H9 (cell line): Measurements from ENCODE around the gene RBMS3. TPM values are rescaled to one million over a fixed set of nuclear protein-coding genes. Genes with fewer than 3 reads are reported as not detected.

Source experiments
- DNase-seq: peaks from one replicate; pipeline ENCODE4 v3.0.0-alpha.2; 2017
- H2AFZ ChIP-seq: one replicate; pipeline ENCODE4 v1.6.1; 2013; ENCODE audit warnings: mild to moderate bottlenecking, low read length, control low read depth, moderate library complexity
- H2AK5ac ChIP-seq: 2 replicates; pipeline ENCODE4 v1.6.1; 2013; ENCODE audit warnings: low read length, control low read depth, mixed read lengths; ENCODE audit not compliant: insufficient read length
- H2BK120ac ChIP-seq: one replicate; pipeline ENCODE4 v1.6.1; 2013; ENCODE audit warnings: low read depth, mild to moderate bottlenecking, low read length, control low read depth, inconsistent platforms; ENCODE audit not compliant: poor library complexity, severe bottlenecking
- H2BK12ac ChIP-seq: 2 replicates; pipeline ENCODE4 v1.6.1; 2013; ENCODE audit warnings: low read length, control low read depth, mixed read lengths, low read depth; ENCODE audit not compliant: insufficient read length
- H2BK15ac ChIP-seq: 2 replicates; pipeline ENCODE4 v1.6.1; 2013; ENCODE audit warnings: low read depth, low read length, control low read depth
- H2BK20ac ChIP-seq: one replicate; pipeline ENCODE4 v1.6.1; 2013; ENCODE audit warnings: low read depth, mild to moderate bottlenecking, low read length, control low read depth, inconsistent platforms; ENCODE audit not compliant: poor library complexity, severe bottlenecking
- H2BK5ac ChIP-seq: 2 replicates; pipeline ENCODE4 v1.6.1; 2013; ENCODE audit warnings: low read length, control low read depth, mixed read lengths; ENCODE audit not compliant: insufficient read length
- H3K14ac ChIP-seq: 2 replicates; pipeline ENCODE4 v1.6.1; 2013; ENCODE audit warnings: low read length, control low read depth; ENCODE audit not compliant: insufficient read depth
- H3K18ac ChIP-seq: 2 replicates; pipeline ENCODE4 v1.6.1; 2013; ENCODE audit warnings: low read depth, mild to moderate bottlenecking, mixed read lengths, low read length, control low read depth; ENCODE audit not compliant: insufficient read length
- H3K23ac ChIP-seq: 2 replicates; pipeline ENCODE4 v1.6.1; 2013; ENCODE audit warnings: low read length, control low read depth, mixed read lengths, low read depth; ENCODE audit not compliant: insufficient read length
- H3K23me2 ChIP-seq: 2 replicates; pipeline ENCODE4 v1.6.1; 2013; ENCODE audit warnings: low read depth, mild to moderate bottlenecking, mixed read lengths, low read length, control low read depth; ENCODE audit not compliant: insufficient read length, poor library complexity, severe bottlenecking
- H3K27ac ChIP-seq: 2 replicates; pipeline ENCODE4 v1.5.1; 2013; ENCODE audit warnings: low read length, control low read depth, mixed read lengths, low read depth; ENCODE audit not compliant: insufficient read length
- H3K27me3 ChIP-seq: 2 replicates; pipeline ENCODE4 v1.6.1; 2013; ENCODE audit warnings: low read length, control low read depth, inconsistent platforms; ENCODE audit not compliant: insufficient read depth
- H3K4ac ChIP-seq: 2 replicates; pipeline ENCODE4 v1.6.1; 2013; ENCODE audit warnings: low read depth, mild to moderate bottlenecking, control low read depth, inconsistent platforms, low read length, moderate library complexity
- H3K4me1 ChIP-seq: 2 replicates; pipeline ENCODE4 v1.6.1; 2013; ENCODE audit warnings: low read length, control low read depth, inconsistent platforms; ENCODE audit not compliant: insufficient read depth
- H3K4me2 ChIP-seq: 2 replicates; pipeline ENCODE4 v1.6.1; 2013; ENCODE audit warnings: low read length, control low read depth, mixed read lengths; ENCODE audit not compliant: insufficient read length, insufficient read depth
- H3K56ac ChIP-seq: 2 replicates; pipeline ENCODE4 v1.6.1; 2013; ENCODE audit warnings: low read depth, mild to moderate bottlenecking, mixed read lengths, low read length, control low read depth; ENCODE audit not compliant: insufficient read length
- H3K79me1 ChIP-seq: 2 replicates; pipeline ENCODE4 v1.6.1; 2013; ENCODE audit warnings: low read depth, mild to moderate bottlenecking, moderate library complexity, low read length, control low read depth, inconsistent platforms; ENCODE audit not compliant: insufficient read depth, poor library complexity, severe bottlenecking
- H3K79me2 ChIP-seq: 2 replicates; pipeline ENCODE4 v1.6.1; 2013; ENCODE audit warnings: low read length, control low read depth, inconsistent platforms; ENCODE audit not compliant: insufficient read depth
- H3K9ac ChIP-seq: 2 replicates; pipeline ENCODE4 v1.6.1; 2013; ENCODE audit warnings: low read length, control low read depth, mixed read lengths; ENCODE audit not compliant: insufficient read length; ENCODE audit errors: extremely low read depth
- H3K9me3 ChIP-seq: one replicate; pipeline ENCODE4 v1.6.1; 2013; ENCODE audit warnings: low read depth, low read length, inconsistent platforms; ENCODE audit not compliant: control insufficient read depth
- H3T11ph ChIP-seq: one replicate; pipeline ENCODE4 v1.6.1; 2013; ENCODE audit warnings: mild to moderate bottlenecking, low read length, control low read depth, inconsistent platforms
- H4K20me1 ChIP-seq: one replicate; pipeline ENCODE4 v1.6.1; 2013; ENCODE audit not compliant: control insufficient read depth, insufficient read length, insufficient read depth
- H4K5ac ChIP-seq: 2 replicates; pipeline ENCODE4 v1.6.1; 2013; ENCODE audit warnings: low read depth, mild to moderate bottlenecking, mixed read lengths, low read length, control low read depth; ENCODE audit not compliant: insufficient read length
- H4K8ac ChIP-seq: replicated peaks from 2 replicates; pipeline ENCODE4 v1.6.1; 2013; ENCODE audit warnings: low read length, control low read depth, mixed read lengths, low read depth; ENCODE audit not compliant: insufficient read length
- H4K91ac ChIP-seq: 2 replicates; pipeline ENCODE4 v1.6.1; 2013; ENCODE audit warnings: low read depth, mild to moderate bottlenecking, moderate library complexity, mixed read lengths, low read length, control low read depth; ENCODE audit not compliant: insufficient read length
- H3K27ac Mint-ChIP-seq, 3 experiments: 2 replicates in 2 of 3; 3 replicates in 1 of 3; pipeline ENCODE4 v1.8.0; 2020 to 2021; ENCODE audit warnings: mixed read lengths in 3 of 3, mild to moderate bottlenecking in 1 of 3, moderate library complexity in 1 of 3
- H3K27me3 Mint-ChIP-seq: 2 replicates; pipeline ENCODE4 v1.8.0; 2021; ENCODE audit warnings: low read depth, mild to moderate bottlenecking, moderate library complexity, mixed read lengths
- H3K36me3 Mint-ChIP-seq, 3 experiments: 2 replicates in 2 of 3; 3 replicates in 1 of 3; pipeline ENCODE4 v1.8.0; 2020 to 2021; ENCODE audit warnings: low read depth in 3 of 3, mixed read lengths in 3 of 3; ENCODE audit not compliant: insufficient read depth in 1 of 3
- H3K4me1 Mint-ChIP-seq, 2 experiments: 2 replicates each; pipeline ENCODE4 v1.8.0; 2020; ENCODE audit warnings: mixed read lengths in 2 of 2
- H3K4me3 Mint-ChIP-seq, 2 experiments: 2 replicates in 1 of 2; 3 replicates in 1 of 2; pipeline ENCODE4 v1.8.0; 2020 to 2021; ENCODE audit warnings: mild to moderate bottlenecking in 2 of 2, mixed read lengths in 2 of 2, moderate library complexity in 1 of 2
- H3K9me3 Mint-ChIP-seq, 2 experiments: 2 replicates in 1 of 2; 3 replicates in 1 of 2; pipeline ENCODE4 v1.8.0; 2020; ENCODE audit warnings: mild to moderate bottlenecking in 2 of 2, mixed read lengths in 2 of 2, moderate library complexity in 1 of 2
- CTCF ChIP-seq: fragments of 200-600 bp; sonication (generic); conservative IDR thresholded peaks from 3 replicates; pipeline ENCODE4 v1.8.0; 2021; ENCODE audit warnings: antibody characterized with exemption, mild to moderate bottlenecking
- total RNA-seq: library from RNA; stranded (reverse); gene quantifications from 2 replicates; pipeline ENCODE4 v1.2.1, GENCODE V29; 2021

RBMS3 gene
- total RNA-seq, 1 experiment from 2014 or later = 8.1 TPM

GRCh38 chr3:29379097-29379496, 98.2 kb downstream of the RBMS3 start:
- Mint-ChIP-seq H3K4me1 (peaks cover 2 to 14% of the 10 kb centered on the region in 2 experiments; a peak in 3 of 4 replicates), H3K4me3 (no peak overlapping the region), H3K36me3 (peaks cover 0 to 7% (median 0%) of the 10 kb centered on the region in 3 experiments; a peak in 2 of 7 replicates), H3K27ac (no peak overlapping the region), H3K27me3 (no peaks in the 10 kb centered on the region), H3K9me3 (peaks cover 0 to 4% of the 10 kb centered on the region in 2 experiments; a peak in 1 of 5 replicates)
- Histone ChIP-seq H2BK20ac (no peak overlapping the region), H3K9me3 (no peaks in the 10 kb centered on the region), H3K79me2 (no peaks in the 10 kb centered on the region), H4K91ac (no peak overlapping the region), H3K18ac (no peak overlapping the region), H3K27ac (no peak overlapping the region), H2BK15ac (no peak overlapping the region), H3K4me1 (no peaks in the 10 kb centered on the region; the same call in 1 of the 2 replicates), H2BK120ac (no peak overlapping the region), H3K14ac (no peak overlapping the region), H3K9ac (no peak overlapping the region), H3K23ac (no peak overlapping the region), H2BK5ac (no peak overlapping the region), H3K4me2 (no peak overlapping the region), H3T11ph (no peak overlapping the region), H3K23me2 (no peaks in the 10 kb centered on the region), H2AFZ (no peak overlapping the region), H4K20me1 (no peaks in the 10 kb centered on the region), H3K4ac (no peak overlapping the region), H4K5ac (no peak overlapping the region), H2BK12ac (no peak overlapping the region), H3K27me3 (no peaks in the 10 kb centered on the region), H2AK5ac (no peak overlapping the region), H3K56ac (no peak overlapping the region), H4K8ac (no peak overlapping the region), H3K79me1 (no peaks in the 10 kb centered on the region)
- DNase-seq = no peak
- no peak for TF ChIP-seq CTCF
